Body of pancreas (tissue), 4 donors: Measurements from ENCODE around the gene ADCYAP1R1.

Experiments used
- CTCF ChIP-seq, 7 experiments: fragments of 450-650 bp in 4 of 7; fragments of 200-600 bp in 3 of 7; sonication (generic) in 3 of 7; IDR thresholded peaks; one replicate each; pipeline ENCODE4 v1.5.1; 2016 to 2019; ENCODE audit warnings: antibody characterized with exemption in 7 of 7
- POLR2A ChIP-seq, 3 donors: fragments of 450-650 bp; IDR thresholded peaks; one replicate each; pipeline ENCODE4 v1.6.1; 2016; ENCODE audit warnings: antibody characterized with exemption in 3 of 3, mild to moderate bottlenecking in 2 of 3

GRCh38 chr7:31022117-31022516 is 30.0 kb upstream of the ADCYAP1R1 start:
- TF ChIP-seq CTCF (IDR thresholded peaks at IDR 0.05) (no peak), POLR2A (IDR thresholded peaks at IDR 0.05) (no peak)
